Measurements from ENCODE around the gene TRIM16. TPM values are rescaled to one million over a fixed set of nuclear protein-coding genes. Genes with fewer than 3 reads are reported as not detected.
"Not testable (repeated sequence)": the region's sequence is repeated elsewhere in the genome, so short reads cannot be mapped to it uniquely, and the experiment has no call there.

TRIM16 gene
- total RNA-seq: 10 to 100 TPM; 11.0 to 26.8 (median 18.2) TPM

DNA sequence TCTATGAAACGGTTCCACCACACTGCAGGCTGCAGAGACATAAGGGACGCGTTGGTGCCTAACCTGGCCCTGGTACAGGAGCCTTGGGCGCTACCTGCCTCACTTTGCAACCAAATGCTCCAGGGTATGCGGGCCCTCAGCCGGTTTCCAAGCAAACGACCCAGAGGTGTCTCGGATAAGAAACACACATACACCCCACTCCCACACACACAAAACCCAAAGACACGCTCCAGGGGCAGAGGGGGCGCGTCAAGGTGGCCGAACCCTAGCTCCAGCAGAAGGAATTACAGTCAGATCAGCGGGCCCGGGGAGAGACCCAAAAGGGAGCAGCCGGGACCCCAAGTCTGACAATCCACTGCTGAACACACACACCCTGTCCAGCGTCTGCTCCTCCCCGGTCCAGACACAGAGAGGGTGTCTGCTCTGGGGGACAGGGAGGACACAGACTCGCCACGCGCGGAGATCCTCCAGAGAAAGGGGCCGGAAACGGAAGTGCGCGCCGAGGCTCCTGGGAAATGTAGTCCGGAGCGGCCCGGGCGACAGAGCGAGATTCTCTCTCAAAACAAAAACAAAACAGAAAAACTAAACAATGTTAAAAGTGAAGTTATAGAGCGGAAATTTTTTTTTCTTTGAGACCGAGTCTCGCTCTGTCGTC, at the start of gene TRIM16:
TSS of gene TRIM16 (minus strand) at position 488 of the 655 bp plus-strand sequence. CDS start 32,702 bp downstream, outside the sequence.
- TF ChIP-seq CTCF (IDR thresholded peaks at IDR 0.05; ENCODE audit: low read depth): not testable (repeated sequence)

DNA sequence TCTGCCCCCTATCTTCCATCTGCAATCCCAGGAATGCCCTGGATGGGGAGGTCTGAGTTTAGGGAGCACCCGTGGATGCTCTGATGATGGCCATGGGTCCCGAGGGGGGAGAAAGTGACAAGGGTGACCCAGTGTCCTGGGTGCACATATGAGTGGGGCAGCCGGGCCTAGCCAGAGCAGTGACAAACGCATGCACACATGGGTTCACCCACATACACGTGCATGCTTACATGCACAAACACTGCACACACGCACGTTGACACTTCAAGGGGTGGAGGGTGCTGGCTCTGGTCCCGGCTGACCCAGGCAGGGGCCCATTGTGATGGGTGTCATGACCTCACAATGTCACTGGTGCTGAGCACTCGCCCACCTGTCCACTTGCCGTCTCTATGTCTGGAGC, 47.8 kb upstream of the TRIM16 start, which contains the start of gene TBC1D26:
TSS of gene TBC1D26 (plus strand) at position 384 of the 400 bp plus-strand sequence. CDS start 3,066 bp downstream, outside the sequence.
- TF ChIP-seq CTCF (IDR thresholded peaks at IDR 0.05; ENCODE audit: low read depth): not testable (repeated sequence)

GRCh38 chr17:15699413-15699924, 15.4 kb upstream of the TRIM16 start, which contains the start of gene ZNF286A:
Gene ZNF286A, plus strand, starts transcription at chr17:15699752. Its CDS starts 578 bp downstream, at chr17:15700330.
- not testable (repeated sequence) for TF ChIP-seq CTCF (IDR thresholded peaks at IDR 0.05; ENCODE audit: low read depth)

GRCh38 chr17:15663691-15664090, 20.4 kb downstream of the TRIM16 start:
- no peak for TF ChIP-seq CTCF (IDR thresholded peaks at IDR 0.05; ENCODE audit: low read depth)

- TF ChIP-seq CTCF (IDR thresholded peaks at IDR 0.05; ENCODE audit: low read depth): no peak
Measured at GRCh38 chr17:15663176-15663575, 20.9 kb downstream of the TRIM16 start.

GRCh38 chr17:15662681-15663080, 21.4 kb downstream of the TRIM16 start:
- no peak for TF ChIP-seq CTCF (IDR thresholded peaks at IDR 0.05; ENCODE audit: low read depth)

- TF ChIP-seq CTCF (IDR thresholded peaks at IDR 0.05; ENCODE audit: low read depth): no peak
Measured at GRCh38 chr17:15660077-15660476, 24.0 kb downstream of the TRIM16 start.
